Anterior cingulate cortex (tissue), 58 donors: Measurements from ENCODE around the gene ABHD1.
"Not testable (repeated sequence)": the region's sequence is repeated elsewhere in the genome, so short reads cannot be mapped to it uniquely, and the experiment has no call there.

ENCODE experiments used
- DNase-seq, 58 donors: peaks; one replicate each; lab custom pipeline; 2025; lab: John Stamatoyannopoulos, UW

The ABHD1 gene

DNA sequence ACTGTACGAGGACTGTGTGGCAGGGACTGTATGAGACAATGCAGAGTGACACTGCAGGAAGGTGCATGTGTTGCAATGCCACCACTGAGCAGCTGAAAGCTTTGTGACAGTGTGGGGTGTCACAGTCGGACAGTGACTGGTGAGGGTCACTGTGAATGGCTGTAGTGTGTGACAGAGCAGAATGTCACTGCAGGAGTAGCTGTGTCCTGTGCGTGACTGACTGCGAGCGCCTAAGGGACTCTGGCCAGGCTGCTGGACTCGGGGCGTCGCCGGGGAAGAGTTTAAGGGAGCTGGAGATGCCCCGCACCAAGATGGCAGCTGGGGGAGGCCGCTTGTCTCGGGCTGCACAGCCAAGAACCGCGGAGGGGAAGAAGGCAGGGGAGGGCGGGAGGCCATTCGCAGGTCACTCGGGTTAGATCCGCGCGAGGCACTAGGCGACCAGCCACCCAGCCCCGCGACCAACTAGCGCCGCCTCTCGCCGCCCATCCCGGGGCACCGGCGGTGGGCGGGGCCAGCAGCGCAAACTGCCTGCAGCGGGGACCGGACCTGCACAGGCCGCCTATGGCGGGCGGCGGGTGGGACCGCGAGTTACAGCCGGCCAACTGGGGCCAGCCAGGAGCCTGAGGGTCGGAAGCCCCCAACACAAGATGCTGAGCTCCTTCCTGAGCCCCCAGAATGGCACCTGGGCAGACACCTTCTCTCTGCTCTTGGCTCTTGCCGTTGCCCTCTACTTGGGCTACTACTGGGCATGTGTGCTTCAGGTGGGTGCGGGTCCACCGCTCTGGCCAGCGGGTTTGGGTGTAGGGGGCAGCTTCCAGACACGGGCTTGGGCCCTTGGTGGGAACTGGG, at the start of gene ABHD1:
TSS of gene ABHD1 (plus strand) at position 514 of the 849 bp plus-strand sequence. CDS start at position 648, 134 bp downstream.
- DNase-seq = peak in 55 of 58 donors; percentile 10 to 77 (median 55)

GRCh38 chr2:27074738-27075565, 48.7 kb upstream of the ABHD1 start:
- DNase-seq = peak in 4 of 58 donors; percentile 6 to 19 (median 13)

DNA sequence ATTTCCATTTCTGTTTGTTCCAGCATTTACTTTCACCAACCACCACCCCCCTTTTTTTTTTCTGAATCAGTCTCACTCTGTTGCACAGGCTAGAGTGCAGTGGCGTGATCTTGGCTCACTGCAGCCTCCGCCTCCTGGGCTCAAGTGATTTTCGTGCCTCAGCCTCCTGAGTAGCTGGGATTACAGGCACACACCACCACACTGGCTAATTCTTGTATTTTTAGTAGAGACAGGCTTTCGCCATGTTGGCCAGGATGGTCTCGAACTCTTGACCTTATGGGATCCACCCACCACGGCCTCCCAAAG, 48.1 kb upstream of the ABHD1 start:
- DNase-seq = not testable (repeated sequence)

DNA sequence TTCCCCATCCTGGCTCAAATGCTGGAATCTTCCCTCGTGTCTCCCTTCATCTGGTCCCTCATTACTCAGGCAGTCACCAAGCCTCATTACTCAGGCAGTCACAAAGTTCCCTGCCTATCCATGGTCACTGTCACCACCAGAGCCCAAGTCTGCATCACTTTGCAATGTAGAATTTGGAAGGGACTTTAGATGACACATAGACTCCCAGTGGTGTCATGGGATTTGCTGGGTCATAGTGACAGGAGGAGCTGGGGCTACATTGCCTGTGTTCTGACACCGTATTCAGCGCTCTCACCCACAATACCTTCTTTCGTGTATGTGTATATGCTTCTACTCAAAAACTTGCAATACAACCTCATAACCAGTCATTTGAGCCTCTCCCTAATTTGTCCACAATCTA, 47.3 kb upstream of the ABHD1 start:
- no peak for DNase-seq

- no peak for DNase-seq
Measured at GRCh38 chr2:27077231-27077630, 46.4 kb upstream of the ABHD1 start.

- peak in 53 of 58 donors; percentile 14 to 84 (median 51) for DNase-seq
Measured at GRCh38 chr2:27078267-27079194, 45.1 kb upstream of the ABHD1 start, which contains the start of gene EMILIN1. Gene EMILIN1 (plus strand): TSS chr2:27078615. CDS start chr2:27079066, 451 bp downstream.

- no peak for DNase-seq
Measured at GRCh38 chr2:27079233-27080139, 44.1 kb upstream of the ABHD1 start.

GRCh38 chr2:27080140-27080469, 43.5 kb upstream of the ABHD1 start:
- no peak for DNase-seq

DNA sequence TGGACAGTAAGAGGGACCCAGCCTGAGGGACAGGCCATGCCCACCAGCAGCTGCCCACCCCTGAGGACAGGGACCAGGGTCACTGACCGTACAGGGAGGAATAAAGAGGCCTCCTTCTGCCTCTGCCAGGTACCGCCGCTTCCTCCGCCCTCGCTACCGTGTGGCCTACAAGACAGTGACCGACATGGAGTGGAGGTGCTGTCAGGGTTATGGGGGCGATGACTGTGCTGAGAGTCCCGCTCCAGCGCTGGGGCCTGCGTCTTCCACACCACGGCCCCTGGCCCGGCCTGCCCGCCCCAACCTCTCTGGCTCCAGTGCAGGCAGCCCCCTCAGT, 43.0 kb upstream of the ABHD1 start:
- no peak for DNase-seq

DNA sequence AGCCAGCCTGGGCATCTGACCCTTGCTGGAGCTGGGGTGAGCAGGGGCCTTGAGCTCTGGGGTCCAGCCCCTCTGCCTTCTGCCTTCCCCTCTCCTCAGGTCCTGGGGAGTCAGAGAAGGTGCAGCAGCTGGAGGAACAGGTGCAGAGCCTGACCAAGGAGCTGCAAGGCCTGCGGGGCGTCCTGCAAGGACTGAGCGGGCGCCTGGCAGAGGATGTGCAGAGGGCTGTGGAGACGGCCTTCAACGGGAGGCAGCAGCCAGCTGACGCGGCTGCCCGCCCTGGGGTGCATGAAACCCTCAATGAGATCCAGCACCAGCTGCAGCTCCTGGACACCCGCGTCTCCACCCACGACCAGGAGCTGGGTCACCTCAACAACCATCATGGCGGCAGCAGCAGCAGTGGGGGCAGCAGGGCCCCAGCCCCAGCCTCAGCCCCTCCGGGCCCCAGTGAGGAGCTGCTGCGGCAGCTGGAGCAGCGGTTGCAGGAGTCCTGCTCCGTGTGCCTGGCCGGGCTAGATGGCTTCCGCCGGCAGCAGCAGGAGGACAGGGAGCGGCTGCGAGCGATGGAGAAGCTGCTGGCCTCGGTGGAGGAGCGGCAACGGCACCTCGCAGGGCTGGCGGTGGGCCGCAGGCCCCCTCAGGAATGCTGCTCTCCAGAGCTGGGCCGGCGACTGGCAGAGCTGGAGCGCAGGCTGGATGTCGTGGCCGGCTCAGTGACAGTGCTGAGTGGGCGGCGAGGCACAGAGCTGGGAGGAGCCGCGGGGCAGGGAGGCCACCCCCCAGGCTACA, 41.4 kb upstream of the ABHD1 start:
- no peak for DNase-seq

- DNase-seq = no peak
Measured at GRCh38 chr2:27082773-27083409, 40.7 kb upstream of the ABHD1 start.

GRCh38 chr2:27083410-27084296, 40.0 kb upstream of the ABHD1 start:
- DNase-seq = no peak

DNA sequence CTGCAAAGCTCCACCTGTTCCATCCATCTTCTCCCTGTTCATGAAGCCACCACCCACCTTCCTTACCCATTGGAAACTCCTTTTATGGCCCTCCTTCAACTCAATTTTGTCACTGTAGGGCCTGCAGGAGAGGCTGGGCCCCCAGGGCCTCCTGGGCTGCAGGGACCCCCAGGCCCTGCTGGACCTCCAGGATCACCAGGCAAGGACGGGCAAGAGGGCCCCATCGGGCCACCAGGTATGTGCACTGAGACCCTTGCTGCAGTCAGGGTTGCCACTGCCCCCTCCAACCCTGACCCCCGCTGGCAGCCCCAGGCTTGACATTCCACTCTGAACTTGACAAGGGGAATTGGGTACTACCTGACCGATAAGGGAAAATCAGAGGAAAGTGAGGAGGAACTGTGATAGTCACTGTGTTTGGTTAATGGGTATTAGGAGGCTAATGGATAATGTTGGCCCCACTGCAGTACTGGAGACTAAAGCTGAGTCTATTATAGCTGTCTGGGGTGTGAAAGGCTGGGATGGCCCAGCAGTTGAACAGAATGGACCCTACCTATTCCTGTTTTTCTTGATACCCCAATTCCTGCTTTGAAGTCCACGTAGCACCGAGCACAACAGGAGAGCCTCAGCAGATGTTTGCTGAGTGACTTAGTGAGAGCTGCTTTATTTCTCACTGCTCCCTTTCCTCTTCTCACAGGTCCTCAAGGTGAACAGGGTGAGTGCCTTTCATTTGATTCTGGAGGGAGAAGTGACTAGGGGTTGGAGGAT, 39.1 kb upstream of the ABHD1 start:
- DNase-seq = no peak

GRCh38 chr2:27085062-27085672, 38.4 kb upstream of the ABHD1 start:
- no peak for DNase-seq

DNA sequence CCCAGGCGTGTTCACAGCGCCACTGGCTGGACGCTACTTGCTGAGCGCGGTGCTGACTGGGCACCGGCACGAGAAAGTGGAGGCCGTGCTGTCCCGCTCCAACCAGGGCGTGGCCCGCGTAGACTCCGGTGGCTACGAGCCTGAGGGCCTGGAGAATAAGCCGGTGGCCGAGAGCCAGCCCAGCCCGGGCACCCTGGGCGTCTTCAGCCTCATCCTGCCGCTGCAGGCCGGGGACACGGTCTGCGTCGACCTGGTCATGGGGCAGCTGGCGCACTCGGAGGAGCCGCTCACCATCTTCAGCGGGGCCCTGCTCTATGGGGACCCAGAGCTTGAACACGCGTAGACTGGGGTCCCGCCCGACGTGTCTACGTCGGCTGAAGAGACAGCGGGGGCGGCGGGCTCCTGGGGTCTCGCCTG, 37.9 kb upstream of the ABHD1 start:
- DNase-seq = peak in 54 of 58 donors; percentile 13 to 79 (median 58)
